GM19452 (cell line): ENCODE data around the gene CCHCR1.

Experiments used
- ATAC-seq: cut with Tn5 transposase; IDR thresholded peaks from one replicate; pipeline ENCODE4 v1.9.1; 2021; ENCODE audit not compliant: unreplicated experiment

The CCHCR1 gene

GRCh38 chr6:31132806-31133205, 24.8 kb downstream of the CCHCR1 start:
- no peak for ATAC-seq

- no peak for ATAC-seq
Observed at GRCh38 chr6:31131595-31131994, 26.0 kb downstream of the CCHCR1 start.

GRCh38 chr6:31130751-31131150, 26.9 kb downstream of the CCHCR1 start:
- ATAC-seq, result no peak

- no peak for ATAC-seq
Observed at GRCh38 chr6:31129130-31129529, 28.5 kb downstream of the CCHCR1 start.

GRCh38 chr6:31128093-31128676, 29.4 kb downstream of the CCHCR1 start:
- ATAC-seq, result no peak

GRCh38 chr6:31126396-31127175, 31.0 kb downstream of the CCHCR1 start:
- no peak for ATAC-seq

- ATAC-seq, result no peak
Observed at GRCh38 chr6:31125586-31126363, 31.8 kb downstream of the CCHCR1 start.

- ATAC-seq, result no peak
Observed at GRCh38 chr6:31125162-31125561, 32.4 kb downstream of the CCHCR1 start.

GRCh38 chr6:31122791-31123706, 34.6 kb downstream of the CCHCR1 start:
- no peak for ATAC-seq

GRCh38 chr6:31121131-31121790, 36.3 kb downstream of the CCHCR1 start:
- no peak for ATAC-seq

- ATAC-seq, result no peak
Observed at GRCh38 chr6:31120151-31120915, 37.3 kb downstream of the CCHCR1 start, which contains the start of gene CDSN. TSS of gene CDSN (minus strand) at chr6:31120446. CDS start at chr6:31120419, 27 bp downstream.

GRCh38 chr6:31118178-31118577, 39.4 kb downstream of the CCHCR1 start:
- no peak for ATAC-seq

- no peak for ATAC-seq
Observed at GRCh38 chr6:31116661-31117385, 40.8 kb downstream of the CCHCR1 start.

- ATAC-seq, result no peak
Observed at GRCh38 chr6:31115941-31116560, 41.6 kb downstream of the CCHCR1 start.

- no peak for ATAC-seq
Observed at GRCh38 chr6:31114970-31115849, 42.4 kb downstream of the CCHCR1 start.

- no peak for ATAC-seq
Observed at GRCh38 chr6:31114541-31114878, 43.1 kb downstream of the CCHCR1 start, which contains the start of gene PSORS1C1. TSS of gene PSORS1C1 (plus strand) at chr6:31114800. CDS start at chr6:31129633, 14,833 bp downstream.

GRCh38 chr6:31113861-31114540, 43.6 kb downstream of the CCHCR1 start:
- ATAC-seq, result no peak
